Muscle layer of duodenum (tissue), 2 donors: ENCODE results near the gene PIK3R2.

ENCODE experiments used
- H3K27ac ChIP-seq: one replicate; pipeline ENCODE4 v1.7.0; 2013; ENCODE audit warnings: mild to moderate bottlenecking, low read length
- H3K27me3 ChIP-seq: one replicate; pipeline ENCODE4 v1.7.0; 2013; ENCODE audit warnings: low read depth, mild to moderate bottlenecking, control low read depth, low read length
- H3K36me3 ChIP-seq, 2 donors: one replicate each; pipeline ENCODE4 v1.7.0; 2013; ENCODE audit warnings: low read length in 2 of 2, control low read depth in 1 of 2, mild to moderate bottlenecking in 1 of 2; ENCODE audit not compliant: insufficient read depth in 2 of 2, control insufficient read depth in 1 of 2
- H3K4me1 ChIP-seq, 2 donors: one replicate each; pipeline ENCODE4 v1.7.0; 2013; ENCODE audit warnings: low read length in 2 of 2, mild to moderate bottlenecking in 2 of 2, control low read depth in 1 of 2, moderate library complexity in 1 of 2; ENCODE audit not compliant: insufficient read depth in 2 of 2, control insufficient read depth in 1 of 2
- H3K4me3 ChIP-seq, 2 donors: one replicate each; pipeline ENCODE4 v1.7.0; 2013; ENCODE audit warnings: low read length in 2 of 2, low read depth in 1 of 2, mild to moderate bottlenecking in 1 of 2
- H3K9me3 ChIP-seq, 2 donors: one replicate each; pipeline ENCODE4 v1.7.0; 2013; ENCODE audit warnings: low read length in 2 of 2, control low read depth in 1 of 2, mild to moderate bottlenecking in 1 of 2; ENCODE audit not compliant: control insufficient read depth in 1 of 2
- donor health status: healthy.

The PIK3R2 gene

DNA sequence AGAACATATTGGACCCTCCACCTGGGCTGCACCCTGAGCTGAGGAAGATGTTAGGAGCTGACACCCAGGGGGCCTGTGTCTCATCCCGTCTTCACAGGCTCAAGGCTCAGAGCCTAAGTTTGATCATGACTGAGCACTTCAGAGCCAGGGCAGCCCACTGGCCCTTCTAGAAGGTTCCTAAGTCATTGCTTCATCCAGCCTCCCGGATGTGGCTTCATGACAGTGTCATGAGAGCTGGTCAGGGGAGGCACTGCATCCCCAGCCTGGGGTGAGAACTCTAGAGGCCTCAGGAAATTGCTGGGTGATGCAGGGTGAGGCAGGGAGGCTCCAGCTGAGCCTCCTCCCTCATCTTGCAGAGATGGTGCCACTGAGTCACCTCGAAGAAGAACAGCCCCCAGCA lies 24.9 kb upstream of the PIK3R2 start:
- Histone ChIP-seq H3K27ac (no peak overlapping the region), H3K4me3 (no peak overlapping the region), H3K4me1 (no peaks in the 10 kb centered on the region), H3K9me3 (no peaks in the 10 kb centered on the region), H3K36me3 (peaks cover 32 to 49% of the 10 kb centered on the region in 2 donors), H3K27me3 (no peaks in the 10 kb centered on the region)

DNA sequence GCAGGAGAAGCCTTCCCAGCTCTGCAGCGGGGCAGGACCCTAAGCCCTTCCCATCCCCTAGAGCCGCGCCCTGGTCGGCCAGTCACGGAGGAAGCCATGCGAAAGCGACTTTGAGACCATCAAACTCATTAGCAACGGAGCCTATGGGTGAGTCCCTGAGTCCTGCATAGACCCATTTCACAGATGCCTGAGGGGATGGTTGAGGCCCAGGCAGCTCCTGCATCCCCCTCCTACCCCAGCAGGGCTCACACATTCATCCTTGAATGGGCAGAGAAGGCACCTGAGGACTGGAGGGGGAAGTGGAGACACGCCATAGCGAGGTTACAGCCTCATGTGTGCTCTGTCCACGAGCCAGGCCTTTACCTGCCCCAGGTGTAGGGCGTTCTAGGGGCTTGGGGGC lies 24.2 kb upstream of the PIK3R2 start:
- Histone ChIP-seq H3K27me3 (no peaks in the 10 kb centered on the region), H3K4me1 (no peaks in the 10 kb centered on the region), H3K27ac (no peak overlapping the region), H3K36me3 (peaks cover 32 to 43% of the 10 kb centered on the region in 2 donors), H3K4me3 (no peak overlapping the region), H3K9me3 (no peaks in the 10 kb centered on the region)

DNA sequence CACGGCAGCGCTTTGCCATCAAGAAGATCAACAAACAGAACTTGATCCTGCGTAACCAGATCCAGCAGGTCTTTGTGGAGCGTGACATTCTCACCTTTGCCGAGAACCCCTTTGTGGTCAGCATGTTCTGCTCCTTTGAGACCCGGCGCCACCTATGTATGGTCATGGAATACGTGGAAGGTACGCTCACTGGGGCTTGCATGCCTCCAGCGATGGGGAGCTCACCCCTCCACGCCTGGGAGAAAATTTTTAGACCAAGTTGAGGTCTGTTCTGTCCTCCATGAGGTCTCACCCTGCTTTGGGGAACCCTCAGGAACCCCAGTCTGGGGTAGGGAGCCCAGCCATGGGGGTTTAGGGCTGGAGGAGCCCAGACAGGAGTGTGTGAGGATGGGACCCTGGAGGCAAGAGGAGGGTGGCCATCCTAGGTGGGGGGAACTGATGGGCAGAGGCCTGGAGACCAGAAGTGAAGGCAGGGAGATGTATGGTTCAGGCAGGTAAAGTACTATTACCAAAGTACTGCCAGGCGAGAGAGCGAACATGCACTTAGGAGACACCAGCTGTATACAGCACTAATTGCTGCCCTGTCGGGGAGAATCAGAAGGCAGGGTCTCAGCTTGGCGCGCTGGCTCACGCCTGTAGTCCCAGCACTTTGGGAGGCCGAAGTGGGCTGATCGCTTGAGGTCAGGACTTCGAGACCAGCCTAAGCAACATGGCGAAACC lies 22.3 kb upstream of the PIK3R2 start:
- Histone ChIP-seq H3K9me3 (no peaks in the 10 kb centered on the region), H3K27ac (no peak overlapping the region), H3K4me3 (no peak overlapping the region), H3K36me3 (peaks cover 32 to 51% of the 10 kb centered on the region in 2 donors), H3K4me1 (no peaks in the 10 kb centered on the region), H3K27me3 (no peaks in the 10 kb centered on the region)

DNA sequence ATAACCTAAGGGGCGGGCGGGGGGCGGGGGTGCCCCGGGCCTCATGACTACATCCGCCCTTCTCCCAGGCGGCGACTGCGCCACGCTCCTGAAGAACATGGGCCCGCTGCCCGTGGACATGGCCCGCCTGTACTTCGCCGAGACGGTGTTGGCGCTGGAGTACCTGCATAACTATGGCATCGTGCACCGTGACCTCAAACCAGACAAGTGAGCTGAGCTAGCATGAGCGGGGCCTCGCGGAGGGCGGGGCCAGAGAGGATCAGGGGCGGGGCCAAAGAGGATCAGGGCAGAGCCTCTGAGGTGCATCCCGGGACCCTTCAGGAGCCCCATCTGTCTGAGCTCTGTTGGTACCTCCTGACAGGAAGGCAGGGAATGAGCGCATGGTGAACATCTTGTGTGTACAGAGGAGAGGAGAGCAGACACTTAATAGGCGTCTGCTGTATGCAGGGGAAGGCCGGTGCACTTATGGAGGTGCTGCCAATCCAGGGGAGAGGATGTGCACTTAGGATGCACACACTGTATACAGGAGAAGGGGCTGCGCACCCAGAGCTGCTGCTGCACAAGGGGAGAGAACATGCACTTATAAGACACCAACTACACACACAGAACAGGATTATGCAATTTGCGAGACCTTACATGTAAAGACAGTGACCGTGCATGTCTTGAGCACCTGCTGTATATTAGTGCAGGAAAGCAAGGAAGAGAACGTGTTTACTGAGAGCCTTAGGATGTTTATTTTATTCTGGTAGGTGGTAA lies 20.9 kb upstream of the PIK3R2 start:
- no peak overlapping the region for H3K4me3 ChIP-seq
- H3K36me3 ChIP-seq: peaks cover 28 to 63% of the 10 kb centered on the region in 2 donors

DNA sequence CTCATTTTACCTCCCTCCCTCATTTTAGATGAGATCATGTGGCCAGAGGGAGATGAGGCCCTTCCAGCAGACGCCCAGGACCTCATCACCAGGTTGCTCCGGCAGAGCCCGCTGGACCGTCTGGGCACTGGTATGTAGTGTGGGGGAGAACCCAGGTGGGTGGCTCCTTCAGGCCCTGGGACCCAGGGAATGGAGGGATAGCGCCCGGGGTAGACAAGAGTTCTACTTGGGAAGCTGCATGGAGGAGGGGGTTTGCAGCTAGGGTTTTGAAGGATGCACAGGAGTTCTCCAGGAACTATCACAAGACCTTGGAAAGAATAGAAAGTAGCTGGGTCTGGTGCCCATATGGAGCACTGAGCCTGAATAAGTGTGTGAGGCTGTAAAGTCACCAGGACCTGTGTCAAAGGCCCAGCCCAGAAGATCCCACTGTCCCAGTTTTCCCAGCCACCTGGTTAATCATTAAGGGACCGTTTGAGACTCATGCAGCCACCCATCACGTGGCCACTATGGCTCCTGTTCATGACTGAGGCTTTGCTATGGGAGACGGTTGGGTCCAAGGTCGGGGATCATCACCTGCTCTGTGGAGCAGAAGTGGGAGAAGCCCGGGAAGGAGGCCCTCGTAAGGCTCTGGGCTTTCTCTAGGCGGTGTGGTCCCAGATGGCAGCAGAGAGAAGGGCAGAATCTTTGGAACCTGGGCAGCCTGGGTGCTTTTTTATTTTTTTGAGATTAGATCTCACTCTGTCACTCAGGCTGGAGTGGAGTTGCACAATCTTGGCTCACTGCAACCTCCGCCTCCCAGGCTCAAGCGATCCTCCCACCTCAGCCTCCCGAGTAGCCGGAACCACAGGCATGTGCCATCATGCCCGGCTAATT lies 17.0 kb upstream of the PIK3R2 start:
- no peaks in the 10 kb centered on the region for H3K4me1 ChIP-seq
- no peaks in the 10 kb centered on the region for H3K27me3 ChIP-seq
- H3K9me3 ChIP-seq: no peaks in the 10 kb centered on the region
- H3K36me3 ChIP-seq: peaks cover 8 to 57% of the 10 kb centered on the region in 2 donors
- no peak overlapping the region for H3K27ac ChIP-seq
- no peak overlapping the region for H3K4me3 ChIP-seq

More for the DNA sequence above, 20.9 kb upstream of the PIK3R2 start:
- Histone ChIP-seq H3K4me1 (no peaks in the 10 kb centered on the region), H3K27ac (no peak overlapping the region), H3K27me3 (no peaks in the 10 kb centered on the region), H3K9me3 (no peaks in the 10 kb centered on the region)

DNA sequence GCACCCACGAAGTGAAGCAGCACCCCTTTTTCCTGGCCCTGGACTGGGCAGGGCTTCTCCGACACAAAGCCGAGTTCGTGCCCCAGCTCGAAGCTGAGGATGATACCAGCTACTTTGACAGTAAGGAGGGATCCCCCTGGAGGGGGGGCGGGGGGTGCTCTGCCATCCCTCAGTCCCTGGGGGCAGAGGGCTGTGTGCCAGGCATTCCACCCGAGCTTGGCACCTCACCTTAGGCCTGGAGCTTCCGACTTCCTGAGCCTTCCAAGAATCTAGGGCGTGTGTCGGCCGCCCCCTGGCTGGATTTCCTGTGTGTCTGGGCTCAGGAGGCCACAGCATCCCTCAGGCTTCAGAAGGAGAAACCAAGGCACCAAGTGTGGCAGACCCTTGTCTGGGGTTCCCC lies 15.7 kb upstream of the PIK3R2 start:
- Histone ChIP-seq H3K36me3 (peaks cover 8 to 53% of the 10 kb centered on the region in 2 donors), H3K27ac (no peak overlapping the region), H3K27me3 (no peaks in the 10 kb centered on the region), H3K9me3 (no peaks in the 10 kb centered on the region), H3K4me3 (no peak overlapping the region), H3K4me1 (no peaks in the 10 kb centered on the region)

DNA sequence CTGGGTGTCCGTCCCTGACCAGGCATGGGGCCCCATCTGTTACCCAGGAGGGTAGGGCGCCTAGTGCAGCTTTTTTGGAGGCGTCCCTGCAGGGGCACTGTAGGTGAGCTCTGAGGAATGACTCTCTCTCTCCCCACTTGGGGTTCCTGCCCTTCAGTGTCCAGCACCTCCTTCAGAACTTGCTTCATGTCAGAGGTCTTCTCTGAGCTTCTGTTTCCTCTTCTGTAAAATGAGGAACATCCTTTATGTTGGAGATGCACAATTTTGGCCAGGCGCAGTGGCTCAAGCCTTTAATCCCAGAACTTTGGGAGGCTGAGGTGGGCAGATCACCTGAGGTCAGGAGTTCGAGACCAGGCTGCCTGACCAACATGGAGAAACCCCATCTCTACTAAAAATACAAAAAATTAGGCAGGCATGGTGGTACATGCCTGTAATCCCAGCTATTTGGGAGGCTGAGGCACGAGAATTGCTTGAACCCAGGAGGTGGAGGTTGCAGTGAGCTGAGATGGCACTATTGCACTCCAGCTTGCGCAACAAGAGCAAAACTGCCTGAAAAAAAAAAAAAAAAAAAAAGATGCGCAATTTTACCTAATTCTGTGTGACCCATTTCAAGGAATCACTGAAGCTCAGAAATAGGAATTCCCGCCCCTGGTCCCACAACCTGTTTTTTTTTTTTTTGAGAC lies 15.2 kb upstream of the PIK3R2 start:
- Histone ChIP-seq H3K4me3 (no peak overlapping the region), H3K9me3 (no peaks in the 10 kb centered on the region), H3K36me3 (peaks cover 4 to 51% of the 10 kb centered on the region in 2 donors), H3K4me1 (no peaks in the 10 kb centered on the region), H3K27ac (no peak overlapping the region), H3K27me3 (no peaks in the 10 kb centered on the region)

DNA sequence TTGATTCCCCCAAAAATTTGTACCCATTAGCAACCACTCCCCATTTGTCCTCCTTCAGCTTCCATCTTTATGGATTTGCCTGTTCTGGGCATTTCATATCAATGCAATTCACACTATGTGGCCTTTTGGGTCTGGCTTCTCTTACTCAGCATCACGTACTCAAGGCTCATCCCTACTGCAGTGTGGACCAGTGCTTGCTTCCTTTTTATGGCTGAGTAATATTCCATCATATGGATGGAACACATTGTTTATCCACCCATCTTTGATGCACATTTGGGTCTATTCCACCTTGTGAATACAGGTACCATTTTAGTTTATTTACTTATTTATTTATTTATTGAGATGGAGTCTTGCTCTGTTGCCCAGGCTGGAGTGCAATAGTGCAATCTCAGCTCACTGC lies 12.5 kb upstream of the PIK3R2 start:
- peaks cover 24 to 63% of the 10 kb centered on the region in 2 donors for H3K36me3 ChIP-seq
- H3K9me3 ChIP-seq: no peaks in the 10 kb centered on the region
- H3K4me1 ChIP-seq: no peaks in the 10 kb centered on the region
- no peak overlapping the region for H3K4me3 ChIP-seq
- no peak overlapping the region for H3K27ac ChIP-seq
- H3K27me3 ChIP-seq: no peaks in the 10 kb centered on the region

DNA sequence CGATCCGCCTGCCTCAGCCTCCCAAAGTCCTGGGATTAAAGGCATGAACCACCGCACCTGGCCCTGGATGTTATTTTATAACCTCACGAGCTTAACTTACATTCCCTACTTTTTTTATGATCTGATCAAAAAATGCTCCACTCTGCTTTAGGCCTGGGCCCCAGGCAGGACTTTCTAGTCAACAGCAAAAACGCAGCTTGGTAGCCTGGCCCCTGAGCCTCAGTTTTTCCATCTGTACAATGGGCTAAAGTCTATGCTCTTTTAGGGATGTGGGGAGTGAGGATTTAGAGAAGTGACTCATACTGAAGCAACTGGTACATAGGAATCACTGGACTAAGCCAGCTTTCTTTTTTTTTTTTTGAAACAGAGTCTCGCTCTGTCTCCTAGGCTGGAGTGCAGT lies 11.9 kb upstream of the PIK3R2 start:
- Histone ChIP-seq H3K27ac (no peak overlapping the region), H3K36me3 (peaks cover 24 to 63% of the 10 kb centered on the region in 2 donors), H3K4me3 (no peak overlapping the region), H3K4me1 (no peaks in the 10 kb centered on the region), H3K9me3 (no peaks in the 10 kb centered on the region), H3K27me3 (no peaks in the 10 kb centered on the region)

DNA sequence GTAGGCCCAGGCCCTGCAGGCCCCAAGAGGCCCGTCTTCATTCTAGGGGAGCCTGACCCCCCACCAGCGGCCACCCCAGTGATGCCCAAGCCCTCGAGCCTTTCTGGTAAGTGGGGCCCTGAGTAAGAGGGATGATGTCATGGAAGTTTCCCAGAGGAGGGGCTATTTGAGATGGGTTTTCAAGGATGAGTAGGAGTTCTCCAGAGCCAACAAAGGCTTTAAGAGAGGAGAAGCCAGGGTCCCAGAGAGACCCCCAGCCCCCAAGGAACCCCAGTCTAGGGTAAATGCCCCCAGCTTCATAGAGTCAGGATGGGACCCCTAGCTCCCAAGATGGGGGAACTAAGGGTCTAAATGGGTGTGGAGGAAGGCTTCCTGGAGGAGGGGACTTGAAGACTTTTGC lies 9.1 kb upstream of the PIK3R2 start:
- peaks cover 24 to 52% of the 10 kb centered on the region in 2 donors for H3K36me3 ChIP-seq
- no peak overlapping the region for H3K4me3 ChIP-seq
- H3K27me3 ChIP-seq: no peaks in the 10 kb centered on the region
- H3K9me3 ChIP-seq: no peaks in the 10 kb centered on the region
- H3K27ac ChIP-seq: no peak overlapping the region
- no peaks in the 10 kb centered on the region for H3K4me1 ChIP-seq

DNA sequence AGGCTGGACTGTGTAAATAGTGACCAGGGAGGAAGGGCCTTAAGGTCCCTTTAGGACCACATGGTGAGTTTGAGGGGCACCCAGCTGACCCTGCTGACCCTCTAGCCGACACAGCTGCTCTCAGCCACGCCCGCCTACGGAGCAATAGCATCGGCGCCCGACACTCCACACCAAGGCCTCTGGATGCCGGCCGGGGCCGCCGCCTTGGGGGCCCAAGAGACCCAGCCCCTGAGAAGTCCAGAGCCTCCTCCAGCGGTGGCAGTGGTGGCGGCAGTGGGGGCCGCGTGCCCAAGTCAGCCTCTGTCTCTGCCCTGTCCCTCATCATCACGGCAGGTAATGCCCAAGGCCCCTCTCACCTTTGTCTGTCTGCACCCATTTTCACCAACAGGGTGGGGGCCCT lies 8.6 kb upstream of the PIK3R2 start:
- Histone ChIP-seq H3K27me3 (no peaks in the 10 kb centered on the region), H3K4me1 (no peaks in the 10 kb centered on the region), H3K9me3 (no peaks in the 10 kb centered on the region), H3K4me3 (no peak overlapping the region), H3K36me3 (peaks cover 24 to 50% of the 10 kb centered on the region in 2 donors), H3K27ac (no peak overlapping the region)
